HG02943 (cell line): ENCODE measurements around the gene WBP2NL.
"Not testable (repeated sequence)": the region's sequence is repeated elsewhere in the genome, so short reads cannot be mapped to it uniquely, and the experiment has no call there.

ENCODE experiments used
- ATAC-seq: cut with Tn5 transposase; IDR thresholded peaks from one replicate; pipeline ENCODE4 v1.9.1; 2021; ENCODE audit warnings: mild to moderate bottlenecking, low read depth, moderate library complexity; ENCODE audit not compliant: unreplicated experiment

WBP2NL gene, protein sequence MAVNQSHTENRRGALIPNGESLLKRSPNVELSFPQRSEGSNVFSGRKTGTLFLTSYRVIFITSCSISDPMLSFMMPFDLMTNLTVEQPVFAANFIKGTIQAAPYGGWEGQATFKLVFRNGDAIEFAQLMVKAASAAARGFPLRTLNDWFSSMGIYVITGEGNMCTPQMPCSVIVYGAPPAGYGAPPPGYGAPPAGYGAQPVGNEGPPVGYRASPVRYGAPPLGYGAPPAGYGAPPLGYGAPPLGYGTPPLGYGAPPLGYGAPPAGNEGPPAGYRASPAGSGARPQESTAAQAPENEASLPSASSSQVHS

DNA sequence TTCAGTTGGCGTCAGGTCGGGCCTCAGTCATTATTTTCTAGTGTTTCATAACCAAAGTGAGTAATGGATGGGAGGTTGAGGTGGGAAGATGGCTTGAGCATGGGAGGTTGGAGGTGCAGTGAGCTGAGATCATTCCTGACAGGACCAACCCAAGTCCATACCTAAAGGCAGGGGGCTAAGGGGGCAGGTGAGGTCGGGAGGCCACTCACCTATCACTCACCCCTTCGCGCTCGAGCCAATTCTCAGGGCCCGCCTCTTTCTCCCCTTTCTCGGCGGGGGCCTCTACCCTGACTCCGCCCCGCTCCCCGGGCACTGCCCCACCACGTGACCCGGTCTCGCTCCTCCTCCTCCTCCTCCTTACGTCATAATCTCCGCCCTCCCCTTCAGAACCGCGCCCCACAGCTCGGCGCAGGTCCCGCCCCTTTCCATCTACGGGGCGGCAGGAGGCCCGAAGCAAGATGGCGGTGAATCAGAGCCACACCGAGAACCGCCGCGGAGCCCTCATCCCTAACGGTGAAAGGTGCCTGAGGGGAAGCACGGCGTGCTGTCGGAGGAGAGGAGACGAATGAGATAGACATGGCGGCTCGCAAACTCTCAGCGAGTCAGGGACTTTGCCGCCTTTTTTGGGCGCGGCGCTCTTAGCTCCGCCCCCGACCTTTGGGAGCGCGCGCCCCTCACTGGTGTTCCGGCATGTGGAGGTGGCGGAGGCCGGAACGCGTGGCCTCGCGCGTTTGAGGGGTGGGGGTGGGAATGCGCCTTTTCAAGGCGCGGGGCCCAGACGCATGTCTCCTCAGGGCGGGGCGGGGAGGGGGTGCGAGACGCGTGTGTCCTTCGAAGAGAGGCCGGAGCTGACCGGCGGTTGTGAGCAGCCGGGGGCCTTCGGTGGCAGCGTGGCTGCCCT lies at the start of gene WBP2NL:
TSS of gene WBP2NL (plus strand) at position 428 of the 901 bp plus-strand sequence. CDS start at position 459, 31 bp downstream.
- peak; percentile 85 for ATAC-seq

DNA sequence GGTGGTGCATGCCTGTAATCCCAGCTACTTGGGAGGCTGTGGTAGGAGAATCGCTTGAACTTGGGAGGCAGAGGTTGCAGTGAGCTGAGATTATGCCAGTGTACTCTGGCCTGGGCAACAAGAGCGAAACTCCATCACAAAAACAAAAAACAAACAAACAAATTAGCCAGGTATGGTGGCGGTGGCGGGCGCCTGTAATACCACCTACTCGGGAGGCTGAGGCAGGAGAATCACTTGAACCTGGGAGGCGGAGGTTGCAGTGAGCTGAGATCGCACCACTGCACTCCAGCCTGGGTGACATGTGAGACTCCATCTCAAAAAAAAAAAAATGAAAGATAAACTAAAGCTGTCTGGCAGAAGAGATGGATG lies 49.7 kb upstream of the WBP2NL start:
- not testable (repeated sequence) for ATAC-seq

DNA sequence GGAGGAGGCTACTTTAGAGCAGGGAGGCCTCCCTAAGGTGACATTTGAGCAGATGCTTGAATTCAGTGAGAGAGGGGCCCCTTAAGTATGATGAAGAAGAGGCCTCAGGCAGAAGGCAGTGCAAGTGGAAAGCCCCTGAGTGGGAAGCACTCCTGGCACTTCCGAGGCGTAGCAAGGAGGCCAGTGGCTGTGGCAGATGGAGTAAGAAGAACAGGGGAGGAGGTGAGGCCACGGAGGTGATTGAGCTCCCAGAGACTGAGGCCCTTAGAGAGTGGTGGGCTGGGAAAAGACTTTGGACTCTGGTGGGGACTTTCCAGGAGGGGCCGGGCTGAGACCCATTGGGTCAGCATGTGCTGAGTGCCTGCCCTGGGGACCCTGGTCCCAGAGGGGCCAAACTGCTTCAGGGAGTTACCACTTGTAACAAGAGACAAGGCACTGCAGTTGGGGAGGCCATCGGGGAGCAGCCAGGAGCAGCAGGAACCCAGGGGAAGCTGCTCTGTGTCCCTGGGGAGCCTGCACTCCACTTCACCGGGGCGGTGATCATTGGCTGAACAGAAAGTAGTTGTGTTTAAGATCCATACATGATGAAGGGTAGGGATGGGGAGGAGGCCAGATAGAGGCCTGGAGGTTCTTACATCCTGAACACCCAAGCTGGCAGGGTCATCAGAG lies 49.2 kb upstream of the WBP2NL start:
- ATAC-seq: no peak

DNA sequence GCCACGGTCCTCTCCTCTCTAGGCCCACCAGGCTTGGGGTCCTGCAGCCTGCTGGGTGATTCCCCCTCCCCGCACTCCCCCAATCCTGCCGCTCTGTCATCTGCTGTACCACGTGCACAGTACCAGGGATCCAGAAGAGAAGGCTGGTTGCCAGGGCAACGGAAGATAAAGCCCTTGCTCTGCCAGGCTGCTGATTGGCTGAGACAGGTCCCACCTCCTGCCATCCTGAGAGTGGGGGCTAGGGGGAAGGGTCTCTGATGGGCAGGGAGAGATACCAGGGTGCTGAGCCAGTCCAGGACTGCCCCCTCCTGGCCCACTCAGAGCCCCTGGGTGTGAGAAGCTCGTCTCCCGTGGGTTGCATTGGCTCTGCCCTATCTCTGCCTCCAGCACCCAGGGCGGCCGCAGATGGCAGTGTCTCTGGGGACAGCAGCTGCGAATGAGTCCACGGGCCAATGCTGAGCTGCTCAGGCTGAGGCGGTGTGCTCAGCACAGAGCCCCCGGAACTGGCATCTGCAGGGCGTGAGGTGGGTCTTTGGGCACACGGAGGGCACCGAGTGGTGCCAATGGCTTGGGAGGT lies 46.6 kb upstream of the WBP2NL start, which contains the start of gene SMIM45:
TSS of gene SMIM45 (plus strand) at position 253 of the 577 bp plus-strand sequence.
- ATAC-seq: no peak

DNA sequence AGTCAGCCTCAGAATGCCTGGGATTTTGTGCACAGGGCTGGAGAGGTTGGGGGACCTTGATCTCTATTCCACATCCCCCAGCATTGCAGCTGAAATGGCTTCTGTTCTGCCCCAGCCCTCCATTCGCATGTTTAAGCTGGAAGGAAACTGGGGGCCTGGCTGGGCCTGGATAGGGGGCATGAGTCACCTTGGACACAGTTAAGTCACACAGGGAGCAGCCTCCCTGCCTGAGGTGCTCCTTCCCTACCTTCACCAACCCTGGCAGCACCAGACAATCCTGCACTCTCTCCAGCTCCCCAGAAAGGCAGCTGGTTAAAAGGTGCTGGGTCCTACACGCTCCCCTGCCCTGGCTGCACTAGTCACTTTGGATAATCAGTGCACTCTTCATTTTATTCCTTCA lies 45.9 kb upstream of the WBP2NL start:
- no peak for ATAC-seq

DNA sequence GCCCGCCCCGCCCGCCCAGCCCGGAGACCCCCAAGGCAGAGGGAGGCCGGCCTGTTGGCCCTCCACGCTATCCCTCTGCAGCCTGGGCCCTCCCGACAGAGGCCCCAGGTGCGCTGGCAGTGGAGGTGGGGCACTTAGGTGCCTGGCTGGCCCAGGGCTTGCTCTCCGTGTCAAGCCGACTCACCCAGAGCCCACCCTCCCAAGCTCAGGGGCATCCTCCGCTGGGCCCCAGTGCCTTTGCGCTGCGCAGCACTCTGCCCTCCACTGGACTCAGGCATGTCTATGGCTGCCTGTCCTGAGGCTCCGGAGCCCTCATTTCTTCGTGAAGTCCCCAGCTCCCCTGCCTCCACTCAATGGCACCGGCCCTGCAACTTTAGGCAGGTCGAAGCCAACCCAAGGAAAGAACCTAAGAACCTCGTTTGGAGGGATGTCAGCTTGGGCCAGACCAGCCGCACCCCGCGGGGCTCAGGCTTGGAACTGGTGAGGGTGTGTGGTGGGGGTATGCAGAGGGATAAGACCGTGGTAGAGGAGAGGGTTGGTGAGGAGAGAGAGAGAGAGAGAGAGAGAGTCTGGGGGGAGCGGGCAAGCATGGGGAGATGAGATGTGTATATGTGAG lies 40.5 kb upstream of the WBP2NL start:
- ATAC-seq: no peak

DNA sequence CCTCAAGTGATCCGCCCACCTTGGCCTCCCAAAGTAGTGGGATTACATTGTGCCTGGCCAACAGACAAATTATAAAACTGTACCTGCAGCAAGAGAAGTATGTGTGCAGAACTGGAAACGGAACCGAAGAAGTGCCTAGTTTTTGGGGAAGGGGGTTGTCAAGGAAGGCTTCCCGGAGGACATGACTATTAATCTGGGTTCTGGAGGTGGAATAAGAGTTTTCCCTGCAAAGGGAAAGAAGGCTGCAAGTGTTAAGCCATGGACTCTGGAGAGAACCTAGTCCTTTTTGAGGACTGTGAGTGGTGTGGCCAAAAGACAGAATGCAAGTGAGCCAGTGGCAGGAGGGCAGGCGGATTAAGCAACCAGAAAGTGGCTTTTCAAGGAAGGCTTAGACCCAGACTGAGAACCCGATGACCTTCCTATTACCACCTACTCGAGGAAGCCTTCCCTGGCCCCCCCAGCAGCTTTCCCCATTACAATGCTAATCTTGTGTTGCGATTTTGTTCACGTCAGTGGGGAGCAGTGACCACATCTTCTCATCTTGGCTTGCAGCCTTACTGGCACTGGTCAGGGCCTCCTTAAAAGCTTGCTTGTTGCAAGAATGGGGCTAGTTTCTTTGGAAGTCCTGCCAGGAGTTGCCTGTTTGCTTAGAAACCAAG lies 35.0 kb upstream of the WBP2NL start:
- ATAC-seq: no peak

DNA sequence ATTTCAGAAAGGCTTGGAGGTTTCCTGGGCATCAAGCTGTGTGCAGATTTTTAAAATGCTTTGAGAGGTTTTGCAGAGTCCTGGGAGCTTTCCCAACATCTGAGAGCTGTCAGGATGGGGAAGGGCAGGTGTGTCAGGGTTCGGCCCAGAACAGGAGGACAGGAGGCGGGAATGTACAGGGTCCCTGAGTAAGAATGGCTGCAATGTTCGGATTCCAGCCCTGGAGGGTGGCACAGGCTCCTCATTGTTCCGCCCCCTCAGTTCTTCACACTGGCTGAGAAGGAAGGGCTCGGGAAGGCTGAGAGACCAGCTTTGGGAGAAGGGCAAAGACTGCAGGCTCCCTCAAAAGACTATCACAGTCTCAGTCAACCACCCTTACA lies 34.5 kb upstream of the WBP2NL start:
- ATAC-seq: no peak

DNA sequence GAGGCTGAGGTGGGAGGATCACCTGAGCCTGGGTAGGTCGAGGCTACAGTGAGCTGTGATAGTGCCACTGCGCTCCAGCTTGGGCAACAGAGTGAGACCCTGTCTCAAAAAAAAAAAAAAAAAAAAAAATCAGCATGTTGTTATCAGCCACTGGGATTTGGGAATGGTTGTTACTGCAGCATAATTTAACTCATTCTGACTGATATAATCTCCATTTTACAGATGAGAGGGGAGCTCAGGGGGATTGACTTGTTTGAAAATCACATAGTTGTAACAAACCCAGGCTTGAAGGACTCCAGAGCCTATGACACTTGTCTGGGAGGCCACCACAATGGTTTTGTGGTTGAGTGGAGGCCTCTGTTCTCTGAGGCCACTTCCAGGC lies 32.4 kb upstream of the WBP2NL start:
- no peak for ATAC-seq

DNA sequence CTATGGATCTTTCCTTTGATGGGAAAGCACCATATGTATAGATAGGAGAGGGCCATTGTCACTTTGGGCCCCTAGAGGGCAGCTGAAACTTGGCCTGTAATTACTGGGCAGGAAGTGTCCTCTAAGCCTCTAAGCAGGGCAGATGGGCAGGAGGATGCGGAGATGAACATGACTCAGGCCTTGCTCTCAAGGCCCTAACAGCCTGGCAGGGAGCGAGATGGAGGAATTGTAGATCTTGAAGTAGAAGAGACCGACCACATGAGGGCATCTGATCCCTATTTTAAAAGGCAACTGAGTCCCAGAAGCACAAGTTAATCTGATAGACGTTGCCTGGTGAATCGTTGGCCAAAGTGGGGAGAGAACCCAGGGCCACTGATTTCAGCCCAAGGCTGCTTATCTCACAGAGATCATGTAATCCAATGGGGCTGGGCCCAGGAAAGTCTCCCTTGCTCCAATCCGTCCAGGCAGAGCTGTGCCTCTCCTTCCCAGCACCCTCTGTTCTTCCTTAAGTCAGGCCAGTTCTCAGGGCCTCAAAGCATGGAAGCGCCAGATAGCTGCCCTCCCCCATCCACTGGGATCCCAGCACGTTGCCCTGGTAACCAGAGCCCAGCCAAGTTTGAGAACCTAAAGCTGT lies 31.9 kb upstream of the WBP2NL start:
- ATAC-seq: no peak

DNA sequence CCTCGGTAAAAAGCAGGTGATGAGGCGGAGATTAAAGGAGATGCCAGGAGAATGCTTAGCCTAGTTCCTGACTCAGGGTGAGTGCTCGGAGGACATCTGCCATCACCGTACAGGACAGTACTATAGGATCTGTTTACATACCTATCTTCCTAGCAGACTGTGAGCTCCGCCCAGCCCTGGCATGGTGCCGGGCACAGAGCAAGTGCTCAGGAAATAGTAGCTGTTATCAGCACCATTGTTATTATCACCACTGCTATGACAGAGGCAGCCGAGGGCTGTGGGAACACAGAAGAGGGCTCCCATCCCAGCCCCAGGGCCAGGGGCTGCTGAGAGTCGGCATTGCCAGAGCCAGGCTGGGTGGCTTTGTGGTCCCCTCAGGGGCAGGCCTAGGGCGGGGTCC lies 30.0 kb upstream of the WBP2NL start:
- no peak for ATAC-seq

DNA sequence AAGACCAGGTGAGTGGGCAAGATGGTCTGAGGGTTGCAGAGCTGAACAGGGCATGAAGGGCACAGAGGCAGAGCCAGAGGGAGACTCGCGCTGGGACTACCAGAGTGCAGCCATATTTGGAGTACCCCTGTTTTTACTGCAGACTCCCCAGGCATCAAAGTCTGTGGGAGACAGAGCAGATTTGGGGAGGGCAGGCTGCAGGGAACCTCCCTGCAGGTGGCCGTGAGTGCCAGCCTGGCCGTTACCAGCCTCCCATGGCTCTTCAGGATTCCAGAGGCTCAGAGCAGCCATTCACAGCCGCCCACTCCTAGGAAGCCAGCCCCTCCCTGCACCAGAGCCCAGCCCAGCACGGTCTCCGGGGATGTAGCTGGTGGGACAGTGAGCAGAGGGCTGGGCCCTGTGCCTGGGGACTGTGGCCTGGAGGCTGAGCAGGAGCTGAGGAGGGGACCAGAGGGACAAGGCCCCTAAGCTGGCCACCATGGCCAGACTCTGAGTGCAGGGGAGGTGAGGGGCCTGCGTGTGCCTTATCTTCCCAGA lies 29.4 kb upstream of the WBP2NL start, which contains the start of gene SEPTIN3:
TSS of gene SEPTIN3 (plus strand) at position 334 of the 537 bp plus-strand sequence. CDS start 2,050 bp downstream, outside the sequence.
- ATAC-seq: no peak

DNA sequence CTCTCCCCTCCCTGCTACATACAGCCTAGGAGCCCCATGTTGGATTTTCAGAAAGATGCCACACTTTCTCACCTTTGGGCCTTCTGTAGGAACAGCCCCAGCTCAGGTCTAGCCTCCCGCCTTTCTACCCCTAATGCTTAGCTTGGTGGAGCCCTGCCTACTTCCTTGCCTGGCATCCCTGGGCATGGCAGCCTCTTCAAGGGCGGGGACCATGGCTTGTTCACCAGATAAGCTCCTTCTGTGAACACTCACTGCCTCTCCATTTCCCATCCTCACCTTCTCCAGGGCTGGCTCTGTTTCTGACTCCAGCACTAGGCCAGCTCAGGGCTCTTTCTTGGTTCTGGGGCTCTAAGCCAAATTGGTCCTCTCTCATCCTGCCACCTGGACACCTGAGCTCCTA lies 28.0 kb upstream of the WBP2NL start:
- ATAC-seq: no peak

DNA sequence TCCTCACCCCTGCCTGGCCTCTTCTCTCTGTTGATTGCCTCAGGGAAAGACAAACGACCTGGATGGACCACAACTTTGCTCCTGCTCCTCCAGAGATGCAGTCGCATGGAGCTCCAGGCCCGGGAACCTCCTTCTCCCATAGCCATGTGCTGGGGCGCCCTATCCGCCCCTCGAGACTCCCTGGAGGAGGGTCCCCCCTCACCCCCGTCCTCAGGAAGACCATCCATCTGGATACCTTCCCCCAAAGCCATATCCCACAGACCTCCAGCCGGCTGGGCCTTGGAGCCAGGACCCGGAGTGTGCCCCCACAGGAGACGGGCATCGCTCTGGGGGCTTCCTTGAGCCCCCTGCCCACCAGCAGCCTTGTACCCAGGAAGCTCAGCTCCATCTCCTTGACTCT lies 27.2 kb upstream of the WBP2NL start:
- no peak for ATAC-seq

DNA sequence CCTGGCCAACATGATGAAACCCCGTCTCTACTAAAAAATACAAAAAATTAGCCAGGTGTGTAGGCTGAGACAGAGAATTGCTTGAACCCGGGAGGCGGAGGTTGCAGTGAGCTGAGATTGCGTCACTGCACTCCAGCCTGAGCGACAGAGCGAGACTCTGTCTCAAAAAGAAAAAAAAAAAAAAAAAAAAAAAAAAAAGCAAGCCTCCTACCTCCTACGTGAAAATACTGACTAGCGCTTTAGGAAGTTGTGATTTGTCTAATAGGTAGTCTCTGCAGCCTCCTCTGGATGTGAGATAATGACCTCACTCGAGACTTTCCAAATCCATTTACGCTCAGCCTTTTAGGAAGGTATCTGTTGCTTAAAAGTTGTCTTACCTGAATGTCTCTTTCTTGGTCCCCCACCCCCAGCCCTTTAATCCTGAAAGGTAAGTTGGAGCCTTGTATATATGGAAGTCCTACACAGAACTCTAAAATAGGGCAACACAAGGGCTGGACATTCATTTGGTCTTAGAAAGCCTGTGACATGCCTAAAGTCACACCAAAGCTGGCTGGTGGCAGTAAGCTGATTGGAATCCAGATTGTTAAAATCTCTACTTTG lies 23.8 kb upstream of the WBP2NL start:
- ATAC-seq: no peak

DNA sequence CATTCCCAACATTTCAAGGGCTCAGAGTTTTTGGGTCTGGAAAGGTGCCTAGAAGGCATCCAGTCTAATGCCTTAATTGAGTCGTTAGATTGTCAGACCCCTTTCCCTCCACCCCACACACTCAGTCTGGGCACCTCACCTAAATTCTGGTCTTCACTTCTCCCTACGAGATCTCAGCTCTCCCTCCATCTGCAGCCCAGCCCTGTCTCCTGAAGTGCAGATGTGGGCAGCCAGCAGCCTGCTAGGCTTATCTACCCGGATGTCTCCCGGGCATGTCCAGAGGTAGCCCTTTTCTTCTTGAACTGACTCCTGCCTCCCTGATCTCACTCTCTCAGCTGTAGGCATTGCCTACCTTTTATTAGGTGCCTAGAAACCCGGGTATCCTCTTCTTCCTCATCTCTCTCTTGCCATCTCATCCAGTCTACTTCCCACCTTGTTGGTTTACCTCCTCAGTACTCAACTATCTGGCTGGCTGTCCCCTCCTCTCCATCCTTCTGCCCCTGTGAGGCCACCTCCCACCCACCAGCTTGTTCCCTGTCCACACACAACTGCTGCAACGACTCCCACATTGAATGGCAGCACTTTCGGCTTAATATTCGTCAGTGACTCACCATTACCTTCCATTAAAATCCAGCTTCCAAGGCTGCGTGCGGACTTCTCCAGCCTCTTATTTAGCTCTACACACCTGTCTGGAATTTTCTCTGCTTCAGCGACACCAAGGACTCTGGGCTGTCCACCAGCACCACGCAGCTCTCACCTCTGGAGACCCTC lies 23.1 kb upstream of the WBP2NL start:
- ATAC-seq: no peak

DNA sequence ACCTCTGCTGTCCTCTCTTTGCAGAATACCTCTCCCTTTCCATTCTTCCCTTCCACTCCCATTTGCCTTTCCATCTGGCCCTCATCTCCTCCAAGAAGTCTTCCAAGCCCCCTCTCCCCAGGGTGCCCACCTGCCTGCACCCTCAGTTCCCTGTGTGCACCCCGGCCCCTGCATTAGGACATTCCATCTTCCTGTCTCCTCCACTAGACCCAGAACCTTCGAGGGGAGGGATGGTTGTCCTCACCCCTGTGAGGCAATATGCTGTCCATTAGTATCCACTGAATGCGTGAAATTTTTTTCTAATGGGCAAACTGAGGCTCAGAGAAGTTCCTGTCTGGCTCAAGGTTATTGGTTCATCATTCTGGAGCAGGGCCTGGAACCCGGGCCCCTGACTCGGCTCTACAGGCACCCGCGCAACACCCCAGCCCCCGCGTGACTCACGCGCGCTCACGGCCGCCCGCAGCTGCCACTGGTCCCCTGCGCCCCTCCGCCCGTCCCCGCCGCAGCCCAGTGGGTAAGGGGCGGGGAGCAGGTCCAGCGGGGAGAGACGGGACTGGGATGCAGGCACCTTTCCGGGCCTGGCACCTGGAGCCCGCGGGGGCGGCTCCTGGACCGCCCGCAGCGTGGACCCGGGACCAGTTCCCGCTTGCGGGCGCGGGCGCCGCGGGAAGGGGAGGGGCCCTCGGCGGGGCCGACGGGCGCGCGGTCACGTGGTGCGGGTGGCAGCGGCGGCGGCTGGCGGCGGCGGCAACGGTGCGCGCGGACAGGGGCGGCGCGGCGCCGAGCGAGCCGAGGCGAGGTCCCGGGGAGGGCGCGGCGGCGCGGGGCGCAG lies 22.3 kb upstream of the WBP2NL start:
- no peak for ATAC-seq
